Heart right ventricle (tissue), 16 donors: Measurements from ENCODE around the gene PLAC1. TPM values are rescaled to one million over a fixed set of nuclear protein-coding genes. Genes with fewer than 3 reads are reported as not detected.

Experiments
- ATAC-seq, 8 donors: fragments of 200-7000 bp; cut with Tn5 transposase; one replicate each; pipeline ENCODE4 v1.9.1; 2020; ENCODE audit warnings: mild to moderate bottlenecking in 8 of 8, moderate library complexity in 8 of 8, moderate number of reproducible peaks in 1 of 8
- DNase-seq, 2 donors: peaks; one replicate each; pipeline ENCODE4 v3.0.0-alpha.2; 2020
- H3K27ac ChIP-seq, 10 donors: fragments of 200-600 bp; sonication (generic) in 2 of 10; one replicate each; pipeline versions ENCODE4 v1.5.0 to v1.8.0; 2020 to 2022; ENCODE audit warnings: mild to moderate bottlenecking in 3 of 10
- H3K27me3 ChIP-seq, 7 donors: fragments of 200-600 bp; one replicate each; pipeline ENCODE4 v1.8.0; 2021 to 2022; ENCODE audit warnings: mild to moderate bottlenecking in 2 of 7
- H3K36me3 ChIP-seq, 9 donors: fragments of 200-600 bp; sonication (generic) in 1 of 9; one replicate each; pipeline versions ENCODE4 v1.5.0 to v1.8.0; 2020 to 2022; ENCODE audit warnings: mild to moderate bottlenecking in 2 of 9
- H3K4me1 ChIP-seq, 9 donors: fragments of 200-600 bp; sonication (generic) in 1 of 9; one replicate each; pipeline versions ENCODE4 v1.5.0 to v1.8.0; 2020 to 2022; ENCODE audit warnings: mild to moderate bottlenecking in 4 of 9
- H3K4me3 ChIP-seq, 10 donors: fragments of 200-600 bp; sonication (generic) in 2 of 10; one replicate each; pipeline versions ENCODE4 v1.5.0 to v1.8.0; 2020 to 2022; ENCODE audit warnings: mild to moderate bottlenecking in 7 of 10, moderate library complexity in 2 of 10
- H3K9me3 ChIP-seq, 11 donors: fragments of 200-600 bp in 10 of 11; sonication (generic) in 2 of 11; one replicate each; pipeline versions ENCODE4 v1.5.0 to v1.8.0; 2013 to 2022; ENCODE audit warnings: mild to moderate bottlenecking in 2 of 11, control low read depth in 1 of 11, moderate library complexity in 1 of 11
- WGBS, 2 donors: extraction: QIAGEN DNeasy Blood & Tissue Kit; methylation state at CpG; one replicate each; pipeline ENCODE4 v1.1.7; 2013; ENCODE audit warnings: inconsistent platforms in 1 of 2; 5-methylcytosine and 5-hydroxymethylcytosine counted together
- intact Hi-C, 10 donors: fragments of 100-400 bp; cut with DNase I; formaldehyde crosslinking; loops; one replicate each; pipeline versions ENCODE4 v1.11.1 to v1.14.2; 2022
- polyA plus RNA-seq, 2 donors: library from polyadenylated mRNA; stranded (reverse); fragments of 200-250 nt; gene quantifications; one replicate each; pipeline ENCODE4 v1.2.3, GENCODE V29; 2013
- total RNA-seq, 10 donors: library from RNA; stranded (reverse); fragmentation: NEBNext Ultra II Directional in 3 of 10; extraction: Animal tissue kit (Norgen Biotek cat#: 25700) in 3 of 10; gene quantifications; one replicate each; pipeline versions ENCODE4 v1.2.1 to v1.2.4, GENCODE V29; 2021 to 2023
- TF ChIP-seq, protein P1 (sequence below), 9 donors: fragments of 200-600 bp; sonication (generic) in 2 of 9; IDR thresholded peaks; one replicate each; pipeline versions ENCODE4 v1.5.0 to v1.8.0; 2021 to 2022; ENCODE audit warnings: antibody characterized with exemption in 9 of 9, mild to moderate bottlenecking in 5 of 9, moderate library complexity in 1 of 9
- donor health status: Arrhythmogenic right ventricular cardiomyopathy.
- donor health status: ischemic (EF 13 %, LVEDD 7.1; RV severe dilation, severe dysfunction).
- donor health status: healthy with polysubstance abuse.
- donor health status: DM: no; HTN: yes; CAD: no.
- donor health status: DM: no; HTN: no; CAD: no.
- donor health status: ischemic (EF 25% LVEDD 6.9; RV normal size, moderate dysfunction).
- donor health status: ischemic (EF 25% LVEDD 5.7; RV mildly dilated, moderate dysfunction).
- donor health status: healthy.
- donor health status: DM: yes; HTN: yes; CAD: no.
- donor health status: Ischemic cardiomyopathy.
- donor health status: ischemic (EF 35%, LVEDD 5.7; RV mildly dilated, moderate dysfunction).
- donor health status: nonischemic (EF 11% LVEDD 7.7; RV severe dilation, severe dysfunction).
- donor health status: DM: yes; HTN: yes; CAD: no.
- donor health status: PGD.
- donor health status: ischemic (EF 29% LVEDD 5.4; RV normal size, mild dysfunction).
- donor health status: nonischemic (EF 23%, LVEDD 6.1; RV moderate dilation, normal function).

PLAC1 gene
- total and polyA plus RNA-seq, 12 donors, result not detected

DNA sequence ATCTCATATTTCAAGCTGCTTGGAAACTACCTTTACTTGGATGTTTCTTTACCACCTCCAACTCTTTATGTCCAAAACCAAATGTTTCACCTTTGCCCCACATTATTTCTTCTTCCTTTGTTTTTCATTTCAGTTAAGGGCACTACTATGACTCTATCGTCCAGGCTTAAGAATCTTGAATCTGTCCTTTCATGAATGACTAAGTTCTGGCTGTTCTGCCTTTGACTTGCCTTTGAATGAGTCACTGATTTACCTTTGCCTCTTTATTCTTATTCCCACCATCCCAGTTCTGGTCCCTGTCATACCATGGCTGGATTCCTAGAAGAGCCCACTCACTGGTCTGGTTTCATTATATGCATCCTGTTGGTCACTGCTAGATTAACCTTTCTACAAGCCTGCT lies 30.6 kb upstream of the PLAC1 start:
- no peak for ATAC-seq
- intact Hi-C loops, result no loop called here
- H3K36me3 ChIP-seq, result no peaks in the 10 kb centered on the region
- no peak for DNase-seq
- no peak overlapping the region for H3K4me3 ChIP-seq
- H3K27ac ChIP-seq, result no peak overlapping the region
- peaks cover 0 to 7% (median 0%) of the 10 kb centered on the region in 9 donors for H3K4me1 ChIP-seq
- WGBS, 2 donors, result 90 to 100% methylated on average over 1 of the region's 1 CpG
- peaks cover 0 to 19% (median 0%) of the 10 kb centered on the region in 7 donors for H3K27me3 ChIP-seq
- H3K9me3 ChIP-seq, result no peaks in the 10 kb centered on the region
- TF ChIP-seq, protein P1, sequence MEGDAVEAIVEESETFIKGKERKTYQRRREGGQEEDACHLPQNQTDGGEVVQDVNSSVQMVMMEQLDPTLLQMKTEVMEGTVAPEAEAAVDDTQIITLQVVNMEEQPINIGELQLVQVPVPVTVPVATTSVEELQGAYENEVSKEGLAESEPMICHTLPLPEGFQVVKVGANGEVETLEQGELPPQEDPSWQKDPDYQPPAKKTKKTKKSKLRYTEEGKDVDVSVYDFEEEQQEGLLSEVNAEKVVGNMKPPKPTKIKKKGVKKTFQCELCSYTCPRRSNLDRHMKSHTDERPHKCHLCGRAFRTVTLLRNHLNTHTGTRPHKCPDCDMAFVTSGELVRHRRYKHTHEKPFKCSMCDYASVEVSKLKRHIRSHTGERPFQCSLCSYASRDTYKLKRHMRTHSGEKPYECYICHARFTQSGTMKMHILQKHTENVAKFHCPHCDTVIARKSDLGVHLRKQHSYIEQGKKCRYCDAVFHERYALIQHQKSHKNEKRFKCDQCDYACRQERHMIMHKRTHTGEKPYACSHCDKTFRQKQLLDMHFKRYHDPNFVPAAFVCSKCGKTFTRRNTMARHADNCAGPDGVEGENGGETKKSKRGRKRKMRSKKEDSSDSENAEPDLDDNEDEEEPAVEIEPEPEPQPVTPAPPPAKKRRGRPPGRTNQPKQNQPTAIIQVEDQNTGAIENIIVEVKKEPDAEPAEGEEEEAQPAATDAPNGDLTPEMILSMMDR (IDR thresholded peaks at IDR 0.05), result no peak

DNA sequence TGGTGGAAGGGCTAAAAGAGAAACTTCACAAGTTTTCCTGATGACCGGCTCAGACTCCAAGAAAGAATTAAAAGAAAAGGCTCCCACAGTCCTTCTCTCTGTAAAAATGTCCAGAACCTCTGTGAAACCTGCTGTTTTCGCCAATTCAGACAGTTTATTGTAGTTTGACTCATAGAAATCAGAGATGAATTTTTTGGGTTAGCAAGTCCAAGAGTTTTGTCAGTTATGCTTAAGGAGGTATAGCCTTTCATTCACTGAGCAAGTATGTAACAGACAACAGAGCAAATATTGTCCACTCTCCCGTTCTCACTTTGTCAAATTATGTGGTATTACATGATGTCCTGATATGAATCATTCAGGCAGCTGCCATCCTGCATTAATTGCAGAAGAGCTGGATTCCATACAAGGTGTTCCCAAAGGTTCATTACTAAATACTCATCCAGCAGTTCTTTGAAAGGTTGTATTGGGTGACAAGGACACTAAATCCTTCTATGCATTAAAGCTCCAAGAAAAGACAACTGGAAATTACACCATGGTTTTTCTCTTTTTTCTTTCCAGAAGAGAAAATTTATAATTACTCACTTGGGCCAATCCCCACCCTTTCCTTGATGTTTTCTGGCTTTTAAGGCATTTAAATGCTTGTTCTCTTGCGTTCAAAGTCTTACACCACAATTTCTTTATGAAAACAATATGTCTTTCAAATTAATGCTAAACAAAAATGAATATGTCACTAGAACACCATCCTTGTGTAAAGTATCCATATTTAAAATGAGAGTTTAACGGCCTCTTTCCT lies 30.0 kb upstream of the PLAC1 start:
- Histone ChIP-seq H3K9me3 (no peaks in the 10 kb centered on the region), H3K4me3 (no peak overlapping the region), H3K36me3 (no peaks in the 10 kb centered on the region), H3K4me1 (peaks cover 0 to 7% (median 0%) of the 10 kb centered on the region in 9 donors), H3K27ac (no peak overlapping the region), H3K27me3 (peaks cover 0 to 19% (median 0%) of the 10 kb centered on the region in 7 donors)
- TF ChIP-seq, protein P1 (IDR thresholded peaks at IDR 0.05), result no peak
- no peak for ATAC-seq
- intact Hi-C loops, result no loop called here
- 88 to 89% methylated on average over 5 of the region's 5 CpGs for WGBS, 2 donors
- no peak for DNase-seq

DNA sequence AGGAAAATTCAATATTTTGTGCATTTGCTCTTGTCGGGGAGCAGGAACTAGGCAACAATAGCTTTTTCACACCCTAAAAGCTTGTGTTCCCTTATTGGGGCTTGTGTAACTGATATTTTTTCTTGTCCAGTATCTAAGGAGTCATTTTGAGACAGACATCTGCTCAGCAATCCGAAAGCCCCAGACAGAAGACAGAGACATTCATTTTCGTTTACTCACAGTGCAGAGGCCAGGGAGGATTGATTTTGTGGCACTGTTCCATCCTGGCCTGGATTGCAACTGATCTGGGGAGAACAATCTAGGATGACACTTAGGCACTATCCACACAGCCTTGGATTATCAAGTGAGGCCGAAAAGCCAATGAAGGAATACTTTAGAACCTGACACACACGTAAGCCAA lies 27.4 kb upstream of the PLAC1 start:
- WGBS, 2 donors, result 83 to 87% methylated on average over 5 of the region's 5 CpGs
- H3K27ac ChIP-seq, result no peak overlapping the region
- intact Hi-C loops, result no loop called here

DNA sequence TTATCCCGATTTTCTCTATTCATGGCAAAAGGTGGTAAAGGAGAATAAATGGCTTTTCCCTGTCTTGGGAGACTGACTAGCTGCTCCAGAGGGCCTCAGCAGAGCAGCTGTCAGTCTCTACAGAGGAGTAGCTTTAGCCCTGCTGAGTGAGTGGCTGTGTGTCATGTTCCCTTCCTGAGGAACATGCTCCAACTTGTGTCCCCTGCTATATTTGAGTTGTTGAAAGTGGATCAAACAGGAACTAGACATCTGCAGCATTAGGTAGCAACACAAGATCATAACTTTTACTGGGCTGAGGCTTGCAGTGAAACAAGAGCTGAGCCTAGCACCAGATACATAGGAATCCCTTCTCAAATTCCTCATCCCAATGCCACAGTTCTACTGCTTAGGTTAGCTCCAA lies 26.7 kb upstream of the PLAC1 start:
- intact Hi-C loops, result no loop called here
- no peak for ATAC-seq
- WGBS, 2 donors, result 96 to 100% methylated on average over 1 of the region's 1 CpG
- H3K9me3 ChIP-seq, result no peaks in the 10 kb centered on the region
- no peaks in the 10 kb centered on the region for H3K36me3 ChIP-seq
- no peaks in the 10 kb centered on the region for H3K4me1 ChIP-seq
- H3K27ac ChIP-seq, result no peak overlapping the region
- peaks cover 0 to 19% (median 0%) of the 10 kb centered on the region in 7 donors for H3K27me3 ChIP-seq
- no peak overlapping the region for H3K4me3 ChIP-seq
- TF ChIP-seq, protein P1 (IDR thresholded peaks at IDR 0.05), result no peak
- DNase-seq, result no peak

More for the DNA sequence above, 27.4 kb upstream of the PLAC1 start:
- TF ChIP-seq, protein P1 (IDR thresholded peaks at IDR 0.05), result no peak
- peaks cover 0 to 19% (median 0%) of the 10 kb centered on the region in 7 donors for H3K27me3 ChIP-seq
- DNase-seq, result no peak
- H3K36me3 ChIP-seq, result no peaks in the 10 kb centered on the region
- H3K9me3 ChIP-seq, result no peaks in the 10 kb centered on the region
- H3K4me3 ChIP-seq, result no peak overlapping the region
- no peak for ATAC-seq
- H3K4me1 ChIP-seq, result no peaks in the 10 kb centered on the region
